DOHH2 (cell line): ENCODE data around the gene ZRANB3.
"Not testable (repeated sequence)": the region's sequence is repeated elsewhere in the genome, so short reads cannot be mapped to it uniquely, and the experiment has no call there.

Source experiments
- H3F3A ChIP-seq: fragments of 200-600 bp; sonication (generic), shearing (Covaris generic); 2 replicates; pipeline ENCODE4 v1.6.0; 2016; ENCODE audit warnings: antibody characterized with exemption, mild to moderate bottlenecking; ENCODE audit not compliant: control insufficient read depth, insufficient read depth
- H3K27ac ChIP-seq: fragments of 200-600 bp; sonication (generic); 2 replicates; pipeline ENCODE4 v1.5.1; 2014; ENCODE audit warnings: low read depth, mild to moderate bottlenecking, low read length, moderate library complexity
- H3K27me3 ChIP-seq: fragments of 200-600 bp; sonication (generic); 2 replicates; pipeline ENCODE4 v1.6.1; 2014; ENCODE audit warnings: mild to moderate bottlenecking, low read length, mixed read lengths; ENCODE audit not compliant: control insufficient read depth
- H3K36me3 ChIP-seq: fragments of 200-600 bp; sonication (generic); 2 replicates; pipeline ENCODE4 v1.6.1; 2014; ENCODE audit warnings: mild to moderate bottlenecking, low read length, moderate library complexity, mixed read lengths; ENCODE audit not compliant: control insufficient read depth
- H3K4me1 ChIP-seq: fragments of 200-600 bp; sonication (generic); 2 replicates; pipeline ENCODE4 v1.6.1; 2014; ENCODE audit warnings: mild to moderate bottlenecking, low read length, mixed read lengths; ENCODE audit not compliant: control insufficient read depth
- H3K4me2 ChIP-seq: fragments of 200-600 bp; sonication (generic); 2 replicates; pipeline ENCODE4 v1.6.0; 2014; ENCODE audit warnings: mild to moderate bottlenecking, low read length, moderate library complexity
- H3K4me3 ChIP-seq: fragments of 200-600 bp; sonication (generic); 2 replicates; pipeline ENCODE4 v1.5.1; 2014; ENCODE audit warnings: mild to moderate bottlenecking, low read length, mixed read lengths
- H3K79me2 ChIP-seq: fragments of 200-600 bp; sonication (generic); 2 replicates; pipeline ENCODE4 v1.6.1; 2014; ENCODE audit warnings: mild to moderate bottlenecking, low read length, mixed read lengths; ENCODE audit not compliant: control insufficient read depth
- H3K9me2 ChIP-seq: fragments of 200-600 bp; sonication (generic); replicated peaks from 2 replicates; pipeline ENCODE4 v1.6.1; 2014; ENCODE audit warnings: mild to moderate bottlenecking, low read length, mixed read lengths; ENCODE audit not compliant: control insufficient read depth
- H3K9me3 ChIP-seq: fragments of 200-600 bp; sonication (generic); 2 replicates; pipeline ENCODE4 v1.6.1; 2014; ENCODE audit warnings: antibody characterized with exemption, low read length, mixed read lengths; ENCODE audit not compliant: control insufficient read depth, insufficient read depth
- H4K20me1 ChIP-seq: fragments of 200-600 bp; sonication (generic); 2 replicates; pipeline ENCODE4 v1.6.0; 2014; ENCODE audit warnings: low read depth, mild to moderate bottlenecking, antibody characterized with exemption, low read length, moderate library complexity; ENCODE audit not compliant: control insufficient read depth, insufficient read depth
- CTCF ChIP-seq: fragments of 200-600 bp; sonication (generic); IDR thresholded peaks from one replicate; pipeline ENCODE4 v1.5.1; 2014; ENCODE audit warnings: antibody characterized with exemption, mild to moderate bottlenecking, low read depth, low read length; ENCODE audit not compliant: poor library complexity, severe bottlenecking
- EZH2phosphoT487 ChIP-seq: fragments of 200-600 bp; sonication (generic); IDR thresholded peaks from 2 replicates; pipeline ENCODE4 v1.6.1; 2017; ENCODE audit warnings: borderline replicate concordance, mild to moderate bottlenecking, antibody characterized with exemption, low read length, moderate library complexity, mixed read lengths

The ZRANB3 gene

GRCh38 chr2:135456431-135456830 lies 74.6 kb downstream of the ZRANB3 start:
- no peak overlapping the region for H3K4me3 ChIP-seq
- H3K27me3 ChIP-seq: no peaks in the 10 kb centered on the region
- no peak overlapping the region for H3K27ac ChIP-seq
- TF ChIP-seq CTCF: no peak
- no peak for TF ChIP-seq EZH2phosphoT487
- no peaks in the 10 kb centered on the region for H3K4me1 ChIP-seq
- no peaks in the 10 kb centered on the region for H3F3A ChIP-seq
- no peak overlapping the region for H3K4me2 ChIP-seq
- peaks cover 29% of the 10 kb centered on the region; the same call in 1 of the 2 replicates for H3K9me3 ChIP-seq
- no peaks in the 10 kb centered on the region for H3K9me2 ChIP-seq
- H4K20me1 ChIP-seq: no peaks in the 10 kb centered on the region
- no peaks in the 10 kb centered on the region for H3K79me2 ChIP-seq
- H3K36me3 ChIP-seq: peaks cover 7% of the 10 kb centered on the region

GRCh38 chr2:135454608-135455007 lies 76.4 kb downstream of the ZRANB3 start:
- TF ChIP-seq EZH2phosphoT487: no peak
- no peaks in the 10 kb centered on the region for H3K27me3 ChIP-seq
- H3K4me3 ChIP-seq: no peak overlapping the region
- H3K4me1 ChIP-seq: no peaks in the 10 kb centered on the region
- H3K79me2 ChIP-seq: no peaks in the 10 kb centered on the region
- H3K4me2 ChIP-seq: no peak overlapping the region
- no peaks in the 10 kb centered on the region for H3F3A ChIP-seq
- H4K20me1 ChIP-seq: no peaks in the 10 kb centered on the region
- no peaks in the 10 kb centered on the region for H3K9me2 ChIP-seq
- peaks cover 7% of the 10 kb centered on the region for H3K36me3 ChIP-seq
- no peak overlapping the region for H3K27ac ChIP-seq
- peaks cover 30% of the 10 kb centered on the region; the same call in 1 of the 2 replicates for H3K9me3 ChIP-seq

- not testable (repeated sequence) for H3K79me2 ChIP-seq, H4K20me1 ChIP-seq, H3F3A ChIP-seq, H3K4me1 ChIP-seq, H3K27ac ChIP-seq, H3K36me3 ChIP-seq, H3K4me2 ChIP-seq, H3K9me2 ChIP-seq, H3K4me3 ChIP-seq, H3K27me3 ChIP-seq
- peaks cover 30% of the 10 kb centered on the region; the same call in 1 of the 2 replicates for H3K9me3 ChIP-seq
Observed at GRCh38 chr2:135453027-135453426, 78.0 kb downstream of the ZRANB3 start.

- no peaks in the 10 kb centered on the region for H3F3A ChIP-seq
- TF ChIP-seq CTCF (no peak), EZH2phosphoT487 (no peak)
- peaks cover 30% of the 10 kb centered on the region; the same call in 1 of the 2 replicates for H3K9me3 ChIP-seq
- H3K79me2 ChIP-seq: no peaks in the 10 kb centered on the region
- no peaks in the 10 kb centered on the region for H3K9me2 ChIP-seq
- no peak overlapping the region for H3K4me2 ChIP-seq
- no peaks in the 10 kb centered on the region for H3K4me1 ChIP-seq
- H4K20me1 ChIP-seq: no peaks in the 10 kb centered on the region
- H3K27me3 ChIP-seq: no peaks in the 10 kb centered on the region
- H3K27ac ChIP-seq: no peak overlapping the region
- no peaks in the 10 kb centered on the region for H3K36me3 ChIP-seq
- H3K4me3 ChIP-seq: no peak overlapping the region
Observed at GRCh38 chr2:135451966-135452365, 79.1 kb downstream of the ZRANB3 start.

- not testable (repeated sequence) for H3K27ac ChIP-seq, H3K36me3 ChIP-seq, H3K9me3 ChIP-seq, H3K4me2 ChIP-seq, H3K4me1 ChIP-seq, H3K4me3 ChIP-seq, H3F3A ChIP-seq, H3K9me2 ChIP-seq, H3K27me3 ChIP-seq, H4K20me1 ChIP-seq, H3K79me2 ChIP-seq
Observed at GRCh38 chr2:135443013-135443412, 88.0 kb downstream of the ZRANB3 start.

GRCh38 chr2:135435155-135435554 lies 95.9 kb downstream of the ZRANB3 start:
- not testable (repeated sequence) for H3K36me3 ChIP-seq, H3K4me3 ChIP-seq, H4K20me1 ChIP-seq, H3K4me2 ChIP-seq, H3K9me3 ChIP-seq, H3K4me1 ChIP-seq, H3K79me2 ChIP-seq, H3K9me2 ChIP-seq, H3K27me3 ChIP-seq, H3K27ac ChIP-seq, H3F3A ChIP-seq
